ENCODE data around the gene CNN2.

The CNN2 gene

GRCh38 chr19:1049106-1049505 lies 22.7 kb downstream of the CNN2 start:
- no peak for DNase-seq (ENCODE audit: low read depth in 2 of 2)

DNA sequence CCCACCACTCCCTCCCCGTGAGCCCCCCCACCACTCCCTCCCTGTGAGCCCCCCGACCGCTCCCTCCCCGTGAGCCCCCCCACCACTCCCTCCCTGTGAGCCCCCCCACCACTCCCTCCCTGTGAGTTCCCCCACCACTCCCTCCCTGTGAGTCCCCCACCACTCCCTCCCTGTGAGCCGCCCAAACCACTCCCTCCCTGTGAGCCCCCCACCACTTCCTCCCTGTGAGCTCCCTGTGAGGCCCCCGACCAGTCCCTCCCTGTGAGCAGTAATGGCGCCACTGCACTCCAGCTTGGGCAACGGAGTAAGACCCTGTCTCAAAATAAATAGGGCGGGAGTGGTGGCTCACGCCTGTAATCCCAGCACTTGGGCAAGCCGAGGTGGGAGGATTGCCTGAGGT lies 23.4 kb downstream of the CNN2 start:
- no peak for DNase-seq (ENCODE audit: low read depth in 2 of 2)

DNA sequence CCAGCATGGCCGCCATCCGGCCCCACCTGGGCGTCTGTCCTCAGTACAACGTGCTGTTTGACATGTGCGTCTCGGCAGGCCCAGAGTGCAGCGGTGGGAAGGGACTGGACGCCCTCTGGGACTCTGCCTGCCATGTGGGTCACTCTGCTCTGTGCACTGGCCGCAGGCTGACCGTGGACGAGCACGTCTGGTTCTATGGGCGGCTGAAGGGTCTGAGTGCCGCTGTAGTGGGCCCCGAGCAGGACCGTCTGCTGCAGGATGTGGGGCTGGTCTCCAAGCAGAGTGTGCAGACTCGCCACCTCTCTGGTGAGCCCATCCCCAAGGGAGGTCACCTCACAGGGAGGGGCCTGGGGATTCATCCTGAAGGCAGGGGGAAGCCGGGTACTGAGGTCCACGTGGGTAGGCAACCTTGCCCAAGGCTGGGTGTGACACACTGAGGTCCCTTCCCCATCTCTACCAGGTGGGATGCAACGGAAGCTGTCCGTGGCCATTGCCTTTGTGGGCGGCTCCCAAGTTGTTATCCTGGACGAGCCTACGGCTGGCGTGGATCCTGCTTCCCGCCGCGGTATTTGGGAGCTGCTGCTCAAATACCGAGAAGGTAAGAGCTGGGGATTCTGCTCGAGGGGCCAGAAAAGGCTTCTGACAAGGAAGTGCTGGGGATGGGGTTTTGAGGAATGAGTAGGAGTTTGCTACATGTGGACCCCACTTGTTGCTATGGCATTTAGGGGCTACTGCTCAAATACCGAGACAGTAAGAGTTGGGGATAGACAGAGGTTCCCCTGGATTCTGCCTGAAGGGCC lies 24.8 kb downstream of the CNN2 start:
- DNase-seq (ENCODE audit: low read depth in 2 of 2): no peak

- no peak for DNase-seq (ENCODE audit: low read depth in 2 of 2)
These were observed 25.4 kb downstream of the CNN2 start for GRCh38 chr19:1051791-1052190.

GRCh38 chr19:1052349-1052975 lies 26.1 kb downstream of the CNN2 start:
- DNase-seq (ENCODE audit: low read depth in 2 of 2): no peak

DNA sequence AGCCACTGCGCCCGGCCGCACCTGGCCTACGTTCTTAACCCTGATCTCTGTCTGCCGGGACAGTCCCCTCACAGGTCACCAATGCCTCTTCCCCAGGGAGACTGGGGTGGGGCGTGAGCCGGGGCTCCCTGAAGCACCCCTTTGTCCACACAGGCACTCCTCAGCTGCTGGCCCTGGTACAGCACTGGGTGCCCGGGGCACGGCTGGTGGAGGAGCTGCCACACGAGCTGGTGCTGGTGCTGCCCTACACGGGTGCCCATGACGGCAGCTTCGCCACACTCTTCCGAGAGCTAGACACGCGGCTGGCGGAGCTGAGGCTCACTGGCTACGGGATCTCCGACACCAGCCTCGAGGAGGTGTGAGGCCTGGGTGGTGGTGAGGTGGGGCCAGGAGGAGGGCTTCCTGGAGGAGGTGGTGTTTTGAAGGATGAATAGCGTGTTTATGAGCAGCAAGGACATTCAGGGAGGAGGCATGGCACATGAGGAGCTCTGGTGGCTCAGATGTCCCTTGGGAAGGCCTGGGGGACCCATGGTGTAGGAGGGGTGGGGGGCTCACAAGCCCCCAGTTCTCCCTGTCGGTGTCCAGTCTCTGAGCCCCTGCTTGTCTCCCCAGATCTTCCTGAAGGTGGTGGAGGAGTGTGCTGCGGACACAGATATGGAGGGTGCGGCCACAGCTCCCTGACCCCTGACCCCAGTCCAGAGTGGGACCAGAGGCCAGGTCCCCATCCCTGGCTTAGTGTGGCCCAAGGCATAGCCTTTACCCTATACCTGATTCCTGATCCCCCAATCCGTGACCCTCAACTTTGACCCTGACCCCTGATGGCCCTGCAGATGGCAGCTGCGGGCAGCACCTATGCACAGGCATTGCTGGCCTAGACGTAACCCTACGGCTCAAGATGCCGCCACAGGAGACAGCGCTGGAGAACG lies 27.0 kb downstream of the CNN2 start:
- DNase-seq (ENCODE audit: low read depth in 2 of 2): no peak

DNA sequence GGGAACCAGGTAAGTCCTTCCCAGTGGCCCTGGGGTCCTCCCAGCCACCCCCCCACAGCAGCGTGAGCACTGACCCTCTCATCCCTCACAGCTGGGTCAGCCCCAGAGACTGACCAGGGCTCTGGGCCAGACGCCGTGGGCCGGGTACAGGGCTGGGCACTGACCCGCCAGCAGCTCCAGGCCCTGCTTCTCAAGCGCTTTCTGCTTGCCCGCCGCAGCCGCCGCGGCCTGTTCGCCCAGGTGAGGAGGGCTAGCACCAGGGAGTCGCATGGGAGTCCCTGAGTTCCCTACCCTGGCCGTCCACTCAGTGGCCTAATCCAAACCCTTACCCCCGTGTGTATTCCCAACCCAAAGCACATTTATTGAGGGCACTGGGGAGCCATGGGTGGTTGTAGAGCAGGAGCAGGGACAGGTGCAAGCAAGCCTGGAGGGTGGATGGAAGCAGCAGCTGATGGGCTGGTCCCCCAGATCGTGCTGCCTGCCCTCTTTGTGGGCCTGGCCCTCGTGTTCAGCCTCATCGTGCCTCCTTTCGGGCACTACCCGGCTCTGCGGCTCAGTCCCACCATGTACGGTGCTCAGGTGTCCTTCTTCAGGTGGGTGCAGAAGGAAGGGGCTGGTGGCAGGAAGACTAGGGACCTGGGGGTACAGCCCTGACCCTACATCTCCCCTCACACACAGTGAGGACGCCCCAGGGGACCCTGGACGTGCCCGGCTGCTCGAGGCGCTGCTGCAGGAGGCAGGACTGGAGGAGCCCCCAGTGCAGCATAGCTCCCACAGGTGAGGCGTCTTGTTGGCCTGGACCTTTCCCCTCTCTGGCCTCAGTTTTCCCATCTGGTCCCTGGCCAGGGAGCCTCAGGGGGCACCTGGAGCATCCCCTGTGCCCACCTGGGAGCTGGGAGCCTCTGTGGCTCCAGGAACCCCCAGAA lies 28.0 kb downstream of the CNN2 start:
- DNase-seq (ENCODE audit: low read depth in 2 of 2): no peak

GRCh38 chr19:1055028-1055425 lies 28.6 kb downstream of the CNN2 start:
- no peak for DNase-seq (ENCODE audit: low read depth in 2 of 2)

GRCh38 chr19:1055886-1056620 lies 29.6 kb downstream of the CNN2 start:
- DNase-seq (ENCODE audit: low read depth in 2 of 2): no peak

GRCh38 chr19:1057176-1057855 lies 30.9 kb downstream of the CNN2 start:
- DNase-seq (ENCODE audit: low read depth in 2 of 2): no peak

- no peak for DNase-seq (ENCODE audit: low read depth in 2 of 2)
These were observed 31.7 kb downstream of the CNN2 start for GRCh38 chr19:1058112-1058511.

DNA sequence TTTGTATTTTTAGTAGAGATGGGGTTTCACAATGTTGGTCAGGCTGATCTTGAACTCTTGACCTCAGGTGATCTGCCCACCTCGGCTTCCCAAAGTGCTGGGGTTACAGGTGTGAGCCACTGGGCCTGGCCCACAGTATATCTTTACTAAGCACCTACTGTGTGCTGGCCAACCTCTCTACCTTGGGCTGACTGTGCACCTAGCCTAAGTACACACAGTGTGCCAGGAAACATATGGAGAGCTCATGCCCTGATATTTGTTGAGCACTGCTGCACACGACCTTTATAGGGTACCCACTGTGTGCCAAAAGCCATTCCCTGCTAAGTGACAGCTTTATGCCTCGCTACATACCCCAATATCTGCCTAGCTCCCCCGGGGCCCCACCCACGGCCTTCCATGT lies 34.3 kb downstream of the CNN2 start:
- no peak for DNase-seq (ENCODE audit: low read depth in 2 of 2)

- DNase-seq (ENCODE audit: low read depth in 2 of 2): no peak
These were observed 35.6 kb downstream of the CNN2 start for GRCh38 chr19:1061987-1062386.

DNA sequence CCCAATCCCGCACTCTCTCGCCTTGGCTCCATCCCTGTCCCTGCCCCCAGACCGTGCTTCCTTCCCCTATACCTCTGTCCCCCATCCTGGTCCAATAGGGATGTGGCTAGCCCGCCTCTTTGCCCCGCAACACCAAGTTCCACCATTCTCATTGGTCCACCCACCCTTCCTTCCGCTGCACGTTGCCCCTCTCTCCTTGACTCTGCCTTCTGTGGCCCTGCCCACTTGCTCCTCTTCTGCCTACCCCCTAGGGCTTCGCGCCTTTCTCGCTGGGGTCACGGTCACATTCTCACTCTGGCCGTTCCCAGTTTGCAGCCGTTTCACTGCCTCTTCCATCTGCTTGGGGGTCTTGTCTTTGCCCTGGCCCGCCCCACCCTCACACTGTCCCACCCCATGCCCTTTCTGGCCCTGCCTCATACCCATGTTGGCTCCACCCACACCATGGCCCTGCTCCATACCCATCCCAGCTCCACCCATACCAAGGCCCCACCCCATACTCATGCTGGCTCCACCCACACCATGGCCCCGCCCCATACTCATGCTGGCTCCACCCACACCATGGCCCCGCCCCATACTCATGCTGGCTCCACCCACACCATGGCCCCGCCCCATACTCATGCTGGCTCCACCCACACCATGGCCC lies 36.1 kb downstream of the CNN2 start:
- DNase-seq (ENCODE audit: low read depth in 2 of 2): no peak

DNA sequence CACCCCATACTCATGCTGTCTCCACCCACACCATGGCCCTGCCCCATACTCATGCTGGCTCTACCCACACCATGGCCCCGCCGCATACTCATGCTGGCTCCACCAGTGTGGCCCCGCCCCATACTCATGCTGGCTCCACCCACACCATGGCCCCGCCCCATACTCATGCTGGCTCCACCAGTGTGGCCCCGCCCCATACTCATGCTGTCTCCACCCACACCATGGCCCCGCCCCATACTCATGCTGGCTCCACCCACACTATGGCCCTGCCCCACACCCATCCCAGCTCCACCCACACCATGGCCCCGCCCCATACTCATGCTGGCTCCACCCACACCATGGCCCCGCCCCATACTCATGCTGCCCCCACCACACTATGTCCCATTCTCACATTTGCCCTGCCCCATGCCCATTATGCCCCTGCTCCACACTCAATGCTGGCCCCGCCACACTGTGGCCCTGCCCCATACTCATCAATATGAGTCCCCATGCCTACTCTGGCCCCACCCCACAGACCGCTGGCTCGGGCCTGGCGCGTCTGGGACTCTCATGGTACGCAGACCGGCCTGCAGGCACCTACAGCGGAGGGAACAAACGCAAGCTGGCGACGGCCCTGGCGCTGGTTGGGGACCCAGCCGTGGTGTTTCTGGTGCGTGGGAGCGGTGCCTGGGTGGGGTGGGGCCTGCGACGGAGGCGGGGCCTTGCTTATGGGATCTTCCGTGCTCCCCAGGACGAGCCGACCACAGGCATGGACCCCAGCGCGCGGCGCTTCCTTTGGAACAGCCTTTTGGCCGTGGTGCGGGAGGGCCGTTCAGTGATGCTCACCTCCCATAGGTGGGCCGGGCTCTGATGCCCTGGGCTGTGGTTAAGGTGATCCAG lies 36.9 kb downstream of the CNN2 start:
- no peak for DNase-seq (ENCODE audit: low read depth in 2 of 2)

GRCh38 chr19:1063909-1064660 lies 37.7 kb downstream of the CNN2 start:
- no peak for DNase-seq (ENCODE audit: low read depth in 2 of 2)

DNA sequence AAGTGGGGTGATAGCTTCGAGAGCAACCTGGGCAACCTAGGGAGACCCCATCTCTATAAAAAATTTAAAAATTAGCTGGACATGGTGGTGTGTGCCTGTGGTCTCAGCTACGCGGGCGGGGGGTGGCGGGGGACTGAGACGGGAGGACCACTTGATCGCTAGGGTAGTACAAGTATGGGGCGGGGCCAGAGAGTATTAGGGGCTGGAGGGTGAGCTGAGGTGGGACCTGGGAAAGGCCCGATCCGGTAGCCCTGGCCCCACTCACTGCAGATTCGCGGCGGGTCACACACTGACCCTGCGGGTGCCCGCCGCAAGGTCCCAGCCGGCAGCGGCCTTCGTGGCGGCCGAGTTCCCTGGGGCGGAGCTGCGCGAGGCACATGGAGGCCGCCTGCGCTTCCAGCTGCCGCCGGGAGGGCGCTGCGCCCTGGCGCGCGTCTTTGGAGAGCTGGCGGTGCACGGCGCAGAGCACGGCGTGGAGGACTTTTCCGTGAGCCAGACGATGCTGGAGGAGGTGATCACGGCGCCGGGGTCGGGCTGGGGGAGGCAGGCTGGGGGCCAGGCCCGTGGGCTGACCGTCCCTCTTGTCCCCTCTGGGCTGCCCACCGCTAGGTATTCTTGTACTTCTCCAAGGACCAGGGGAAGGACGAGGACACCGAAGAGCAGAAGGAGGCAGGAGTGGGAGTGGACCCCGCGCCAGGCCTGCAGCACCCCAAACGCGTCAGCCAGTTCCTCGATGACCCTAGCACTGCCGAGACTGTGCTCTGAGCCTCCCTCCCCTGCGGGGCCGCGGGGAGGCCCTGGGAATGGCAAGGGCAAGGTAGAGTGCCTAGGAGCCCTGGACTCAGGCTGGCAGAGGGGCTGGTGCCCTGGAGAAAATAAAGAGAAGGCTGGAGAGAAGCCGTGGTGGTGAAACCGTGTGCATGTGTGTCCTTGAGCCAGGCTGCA lies 38.5 kb downstream of the CNN2 start:
- peak; percentile 42 to 49 for DNase-seq (ENCODE audit: low read depth in 2 of 2)
